Neural progenitor cell (in vitro differentiated cells): Measurements from ENCODE around the gene CEP55.

Experiments used
- CTCF ChIP-seq: fragments of 200-600 bp; sonication (generic); IDR thresholded peaks from 2 replicates; pipeline ENCODE4 v1.5.1; 2017; ENCODE audit warnings: antibody characterized with exemption, mild to moderate bottlenecking
- EZH2 ChIP-seq: fragments of 200-600 bp; sonication (generic); IDR thresholded peaks from 2 replicates; pipeline ENCODE4 v1.6.1; 2017; ENCODE audit warnings: antibody characterized with exemption, mild to moderate bottlenecking, moderate library complexity
- EZH2phosphoT487 ChIP-seq: fragments of 200-600 bp; sonication (generic); IDR thresholded peaks from 2 replicates; pipeline ENCODE4 v1.6.1; 2017; ENCODE audit warnings: antibody characterized with exemption

GRCh38 chr10:93457511-93457910 lies 38.9 kb upstream of the CEP55 start:
- TF ChIP-seq CTCF: no peak
- no peak for TF ChIP-seq EZH2phosphoT487
- no peak for TF ChIP-seq EZH2
